ENCODE measurements around the gene TCERG1. TPM values are rescaled to one million over a fixed set of nuclear protein-coding genes. Genes with fewer than 3 reads are reported as not detected.

The TCERG1 gene
- total RNA-seq, 1 experiment from 2014 or later: 112 TPM

GRCh38 chr5:146425023-146425422 is 22.1 kb upstream of the TCERG1 start:
- no peak overlapping the region for H3K14ac ChIP-seq (ENCODE audit: insufficient read depth, low read length)
- no peak overlapping the region for H4K91ac ChIP-seq (ENCODE audit: insufficient read length, low read depth, low read length)
- H3T11ph ChIP-seq (ENCODE audit: low read length): no peak overlapping the region
- H3K79me2 ChIP-seq (ENCODE audit: insufficient read depth, low read length): no peaks in the 10 kb centered on the region
- no peak overlapping the region for H4K8ac ChIP-seq (replicated peaks; ENCODE audit: insufficient read length, low read depth, low read length)
- no peak overlapping the region for H3K27ac ChIP-seq (ENCODE audit: insufficient read length, low read depth, low read length)
- no peak overlapping the region for H2BK12ac ChIP-seq (ENCODE audit: insufficient read length, low read depth, low read length)
- Mint-ChIP-seq H3K36me3 (ENCODE audit: insufficient read depth in 1 of 3, low read depth in 3 of 3) (no peaks in the 10 kb centered on the region), H3K4me3 (no peak overlapping the region), H3K27me3 (ENCODE audit: low read depth) (peaks cover 15% of the 10 kb centered on the region), H3K27ac (no peak overlapping the region; a peak in 1 of 7 replicates), H3K4me1 (peaks cover 3 to 5% of the 10 kb centered on the region in 2 experiments; a peak in 2 of 4 replicates), H3K9me3 (no peaks in the 10 kb centered on the region)
- no peak overlapping the region for H3K9ac ChIP-seq (ENCODE audit: extremely low read depth, insufficient read length, low read length)
- H2BK5ac ChIP-seq (ENCODE audit: insufficient read length, low read length): no peak overlapping the region
- H2BK20ac ChIP-seq (ENCODE audit: low read depth, low read length, poor library complexity, severe bottlenecking): no peak overlapping the region
- no peak overlapping the region for H2BK120ac ChIP-seq (ENCODE audit: low read depth, low read length, poor library complexity, severe bottlenecking)
- no peaks in the 10 kb centered on the region for H3K27me3 ChIP-seq (ENCODE audit: insufficient read depth, low read length)
- H4K20me1 ChIP-seq (ENCODE audit: control insufficient read depth, insufficient read depth, insufficient read length): no peaks in the 10 kb centered on the region
- H3K4me2 ChIP-seq (ENCODE audit: insufficient read depth, insufficient read length, low read length): no peak overlapping the region
- H3K79me1 ChIP-seq (ENCODE audit: insufficient read depth, low read depth, low read length, poor library complexity, severe bottlenecking): no peaks in the 10 kb centered on the region
- H3K18ac ChIP-seq (ENCODE audit: insufficient read length, low read depth, low read length): no peak overlapping the region
- H2AK5ac ChIP-seq (ENCODE audit: insufficient read length, low read length): no peak overlapping the region
- H3K56ac ChIP-seq (ENCODE audit: insufficient read length, low read depth, low read length): no peak overlapping the region
- H4K5ac ChIP-seq (ENCODE audit: insufficient read length, low read depth, low read length): no peak overlapping the region
- no peaks in the 10 kb centered on the region for H3K4me1 ChIP-seq (ENCODE audit: insufficient read depth, low read length)
- H3K4ac ChIP-seq (ENCODE audit: low read depth, low read length): no peak overlapping the region
- H3K23ac ChIP-seq (ENCODE audit: insufficient read length, low read depth, low read length): no peak overlapping the region
- no CpG with 5 or more reads among the region's 12 CpGs for WGBS (ENCODE audit: extremely low coverage, insufficient read length, low lambda C conversion rate)
- no peak for TF ChIP-seq CTCF (conservative IDR thresholded peaks at IDR 0.05)
- no peaks in the 10 kb centered on the region for H3K9me3 ChIP-seq (ENCODE audit: control insufficient read depth, low read depth, low read length)
- no peak overlapping the region for H2BK15ac ChIP-seq (ENCODE audit: low read depth, low read length)
- H3K23me2 ChIP-seq (ENCODE audit: insufficient read length, low read depth, low read length, poor library complexity, severe bottlenecking): no peaks in the 10 kb centered on the region
- DNase-seq: peak; percentile 61
- H2AFZ ChIP-seq (ENCODE audit: low read length): no peak overlapping the region
